Measurements from ENCODE around the gene PLEKHA4. TPM values are rescaled to one million over a fixed set of nuclear protein-coding genes. Genes with fewer than 3 reads are reported as not detected.
A peak's percentile ranks its signal among the peaks of the same experiment; 100 is the strongest.

PLEKHA4 gene
- total RNA-seq, 1 donor from 2014 or later = 8.1 TPM

DNA sequence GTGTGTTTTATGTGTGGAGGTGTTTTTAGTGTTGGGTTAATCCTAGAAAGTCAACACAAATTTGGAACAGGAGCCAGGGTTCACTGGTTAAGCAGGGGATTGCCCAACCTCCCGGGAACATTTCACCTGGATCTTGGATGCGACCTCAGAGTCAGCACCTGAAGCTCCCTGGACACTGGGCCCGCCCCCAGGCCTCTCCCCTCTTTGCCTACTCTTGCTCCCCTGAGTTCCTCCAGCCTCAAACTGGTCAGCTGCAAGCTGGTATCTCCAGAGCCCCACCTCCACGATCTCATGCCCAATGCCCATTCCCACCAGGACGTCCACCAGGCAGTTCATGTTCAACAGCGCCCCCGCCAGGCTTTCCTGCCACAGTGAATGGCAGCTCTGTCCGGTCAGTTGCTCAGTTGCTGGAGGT lies 41.8 kb downstream of the PLEKHA4 start:
- ATAC-seq = peak; percentile 23

DNA sequence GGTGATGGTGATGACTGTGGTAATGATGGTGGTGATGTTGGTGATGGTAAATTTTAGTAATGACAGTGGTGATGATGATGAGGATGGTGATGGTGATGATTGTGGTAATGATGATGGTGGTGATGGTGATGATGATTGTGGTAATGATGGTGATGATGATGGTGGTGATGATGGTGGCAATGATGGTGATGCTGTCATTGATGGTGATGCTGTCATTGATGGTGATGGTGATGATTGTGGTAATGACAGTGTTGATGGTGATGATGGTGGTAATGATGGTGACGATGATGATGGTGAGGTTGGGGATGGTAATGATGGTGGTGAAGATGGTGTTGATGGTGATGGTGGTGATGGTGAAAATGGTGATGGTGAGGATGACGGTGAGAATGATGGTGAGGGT lies 45.9 kb downstream of the PLEKHA4 start:
- ATAC-seq = no peak

DNA sequence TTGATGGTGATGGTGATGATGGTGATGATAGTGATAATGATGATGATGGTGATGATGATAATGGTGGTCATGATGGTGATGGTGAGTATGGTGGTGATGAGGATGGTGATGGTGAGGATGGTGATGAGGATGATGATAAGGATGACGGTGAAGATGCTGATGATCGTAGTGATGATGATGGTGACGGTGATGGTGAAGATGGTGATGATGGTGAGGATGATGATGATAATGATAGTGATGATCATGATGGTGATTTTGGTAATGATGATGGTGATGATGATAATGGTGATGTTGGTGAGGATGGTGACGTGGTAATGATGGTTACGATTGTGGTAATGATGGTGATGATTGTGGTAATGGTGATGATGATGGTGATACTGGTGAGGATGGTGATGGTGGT lies 46.8 kb downstream of the PLEKHA4 start:
- ATAC-seq = no peak

DNA sequence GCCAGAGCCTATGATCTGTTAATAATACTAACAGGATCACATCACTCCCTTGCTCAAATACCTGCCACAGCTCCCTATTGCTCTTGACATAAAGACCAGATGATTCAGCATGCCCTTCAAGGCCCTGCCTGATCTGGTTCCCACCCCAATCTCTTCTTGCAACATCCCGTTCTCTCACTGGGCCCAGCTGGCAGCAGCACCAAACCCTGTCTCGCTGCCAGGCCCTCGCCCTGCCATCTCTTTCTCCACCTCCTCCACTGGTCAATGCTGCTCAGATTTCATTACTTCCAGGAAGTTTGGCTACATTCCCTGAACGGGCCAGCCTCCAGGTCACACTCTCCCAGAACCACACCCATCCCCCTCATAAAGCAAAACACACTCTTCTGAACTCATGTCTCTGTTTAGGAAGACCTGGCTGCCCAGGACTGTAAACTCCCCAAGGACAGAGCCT lies 49.0 kb downstream of the PLEKHA4 start:
- ATAC-seq = peak; percentile 90

- ATAC-seq = no peak
Measured at GRCh38 chr19:48818234-48818820, 50.1 kb downstream of the PLEKHA4 start.

DNA sequence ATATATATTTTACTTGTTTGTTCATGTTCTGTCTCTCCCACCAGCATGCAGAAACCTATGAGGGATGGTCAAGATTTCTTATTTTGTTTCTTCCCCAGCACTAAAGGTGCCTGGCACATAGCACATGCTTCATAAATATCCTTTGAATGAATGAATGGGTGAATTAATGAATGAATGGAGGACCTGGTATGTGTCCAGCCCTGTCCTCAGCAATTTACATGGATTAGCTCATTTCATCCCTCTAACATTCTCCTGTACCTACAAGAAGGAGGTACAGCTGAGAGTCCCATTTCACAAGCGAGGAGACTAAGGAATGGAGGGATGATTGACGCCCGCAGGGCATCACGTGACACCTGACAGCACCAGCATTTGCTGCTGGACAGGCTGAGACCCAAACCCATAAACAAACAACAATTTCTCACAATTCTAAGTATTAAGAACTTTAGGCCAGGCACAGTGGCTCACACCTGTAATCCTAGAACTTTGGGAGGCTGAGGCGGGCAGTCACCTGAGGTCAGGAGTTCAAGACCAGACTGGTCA lies 50.8 kb downstream of the PLEKHA4 start:
- no peak for ATAC-seq

- no peak for ATAC-seq
Measured at GRCh38 chr19:48815870-48816501, 52.4 kb downstream of the PLEKHA4 start.

DNA sequence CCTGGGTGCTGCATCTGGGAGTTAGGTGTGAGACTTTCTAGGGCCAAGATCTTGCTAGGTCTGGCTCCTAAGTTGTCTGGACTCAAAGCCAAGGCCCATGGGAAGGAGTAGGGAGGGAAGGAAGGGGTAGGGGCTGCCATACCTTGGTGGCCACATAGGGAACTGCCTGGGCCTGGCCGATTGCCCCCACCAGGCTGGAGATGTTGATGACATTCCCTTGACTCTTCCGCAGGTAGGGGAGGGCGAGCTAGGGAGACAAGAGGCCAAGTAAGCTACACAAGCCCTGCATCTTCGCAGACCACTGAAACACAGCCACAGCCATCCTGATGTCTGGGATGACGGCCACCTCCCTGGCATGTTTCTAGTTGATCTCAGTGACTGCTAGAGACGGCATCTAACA lies 53.5 kb downstream of the PLEKHA4 start:
- no peak for ATAC-seq

DNA sequence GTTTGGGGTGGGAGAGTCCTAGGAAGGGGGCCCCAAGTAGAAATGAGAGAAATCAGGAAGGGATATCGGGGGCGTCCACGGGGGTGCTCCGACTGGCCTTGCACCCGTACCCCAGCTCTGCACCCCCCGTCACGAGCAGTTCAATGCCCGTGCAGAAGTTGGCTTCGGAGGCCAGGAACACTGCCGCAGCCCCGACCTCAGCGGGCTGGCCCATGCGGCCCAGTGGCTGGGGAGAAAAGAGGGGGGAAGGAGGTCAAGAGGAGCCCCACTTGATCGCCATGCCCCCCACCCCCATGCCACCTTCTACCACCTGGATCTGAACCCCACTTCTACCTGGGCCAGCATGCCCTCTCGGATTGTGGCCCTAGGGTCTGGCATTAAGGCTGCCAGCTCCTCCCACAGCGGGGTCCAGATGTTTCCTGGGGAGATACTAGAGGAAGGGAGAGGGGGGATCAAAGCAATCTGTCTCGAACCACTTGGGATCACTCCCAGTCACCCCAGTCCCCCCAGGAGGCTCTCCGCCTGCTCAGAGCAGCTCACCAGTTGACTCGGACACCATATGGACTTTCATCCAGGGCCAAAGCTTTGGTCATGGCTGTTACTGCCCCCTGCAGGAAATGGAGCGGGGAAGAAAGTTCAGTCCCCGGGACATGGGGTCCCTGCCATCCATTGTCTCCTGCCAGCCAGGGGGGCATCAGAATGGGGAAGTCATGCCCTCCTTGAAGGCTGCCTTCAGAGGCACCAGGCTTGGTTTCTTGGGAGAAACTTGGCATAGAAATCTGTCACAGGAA lies 55.1 kb downstream of the PLEKHA4 start:
- no peak for ATAC-seq

DNA sequence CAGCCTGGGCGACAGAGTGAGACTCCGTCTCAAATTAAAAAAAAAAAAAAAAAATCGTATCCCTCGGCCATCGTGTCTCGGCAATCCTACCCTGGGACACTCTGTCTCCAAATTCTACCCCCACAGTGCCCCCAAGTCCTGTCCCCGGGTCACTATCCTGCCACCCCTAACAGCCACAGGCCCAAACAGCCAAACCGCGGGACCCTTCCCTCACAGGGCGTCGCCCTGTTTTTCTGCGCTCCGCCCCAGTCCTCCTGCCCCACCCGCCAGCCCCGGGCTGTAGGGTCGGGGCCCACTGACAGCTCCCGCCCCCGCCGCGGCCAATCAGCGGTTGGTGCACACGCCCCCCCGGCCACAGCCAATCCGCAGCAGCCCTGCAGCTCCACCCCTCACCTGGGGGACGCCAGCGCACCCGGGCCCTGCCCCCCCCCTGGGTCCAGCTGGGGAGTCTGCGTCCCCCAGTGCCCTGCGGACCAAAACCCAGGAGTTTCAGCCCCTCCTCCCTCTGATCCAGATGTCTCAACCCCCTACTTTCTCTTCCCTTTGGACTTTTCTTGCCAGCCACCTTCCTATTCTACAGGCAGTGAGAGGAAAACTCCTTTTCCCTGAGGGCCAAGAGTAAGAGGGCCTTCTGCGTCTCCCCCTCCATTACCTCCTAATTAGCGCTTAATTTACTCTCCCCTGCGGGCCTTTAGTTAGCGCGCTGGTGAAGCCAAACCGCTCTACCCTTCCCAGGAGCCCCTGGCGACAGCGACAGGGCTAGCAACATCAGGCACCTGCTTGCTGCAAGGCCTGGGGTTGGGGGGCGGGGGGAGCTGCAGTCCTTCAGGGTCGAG lies 56.1 kb downstream of the PLEKHA4 start:
- ATAC-seq = peak; percentile 75

- no peak for ATAC-seq
Measured at GRCh38 chr19:48810151-48810550, 58.3 kb downstream of the PLEKHA4 start.

- no peak for ATAC-seq
Measured at GRCh38 chr19:48807590-48808308, 60.7 kb downstream of the PLEKHA4 start.

GRCh38 chr19:48806818-48807589 lies 61.4 kb downstream of the PLEKHA4 start:
- ATAC-seq = peak; percentile 49

DNA sequence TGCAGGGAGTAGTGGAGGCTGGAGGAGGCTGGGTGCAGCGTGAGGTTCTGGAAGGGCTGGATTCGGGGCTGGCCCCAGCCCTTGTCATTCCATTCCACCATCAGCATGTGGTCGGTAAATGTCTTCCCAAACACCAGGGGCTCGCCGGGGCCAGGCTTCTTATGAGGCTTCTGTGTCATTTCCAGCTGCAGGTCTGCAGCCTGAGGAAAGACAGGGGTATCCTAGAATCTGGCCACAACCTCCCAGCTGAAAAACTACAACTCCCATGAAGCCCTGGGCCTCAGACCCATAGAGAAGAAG lies 61.9 kb downstream of the PLEKHA4 start:
- ATAC-seq = no peak

GRCh38 chr19:48805452-48805851 lies 63.0 kb downstream of the PLEKHA4 start:
- ATAC-seq = no peak

DNA sequence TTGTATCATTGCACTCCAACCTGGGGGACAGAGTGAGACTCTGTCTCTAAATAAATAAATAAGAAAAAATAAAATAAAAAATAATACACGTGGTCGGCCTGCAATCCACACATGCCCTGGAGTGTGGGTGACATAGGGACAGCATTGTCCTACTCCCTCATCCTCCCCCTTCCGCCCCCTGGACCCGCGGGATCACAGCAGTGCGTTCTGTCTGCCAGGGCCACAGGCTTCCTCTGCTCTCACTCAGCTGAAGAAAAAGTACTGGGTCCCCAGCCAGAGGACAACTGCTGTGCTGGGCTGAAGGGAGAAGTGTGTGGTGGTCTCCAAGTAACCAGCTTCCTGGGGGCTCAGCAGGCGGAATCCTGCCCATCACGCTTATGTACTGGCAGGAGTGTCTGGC lies 63.9 kb downstream of the PLEKHA4 start:
- ATAC-seq = no peak

GRCh38 chr19:48802623-48803022 lies 65.8 kb downstream of the PLEKHA4 start:
- ATAC-seq = no peak

GRCh38 chr19:48799358-48800300 lies 68.8 kb downstream of the PLEKHA4 start:
- no peak for ATAC-seq

GRCh38 chr19:48798937-48799336 lies 69.5 kb downstream of the PLEKHA4 start:
- no peak for ATAC-seq

DNA sequence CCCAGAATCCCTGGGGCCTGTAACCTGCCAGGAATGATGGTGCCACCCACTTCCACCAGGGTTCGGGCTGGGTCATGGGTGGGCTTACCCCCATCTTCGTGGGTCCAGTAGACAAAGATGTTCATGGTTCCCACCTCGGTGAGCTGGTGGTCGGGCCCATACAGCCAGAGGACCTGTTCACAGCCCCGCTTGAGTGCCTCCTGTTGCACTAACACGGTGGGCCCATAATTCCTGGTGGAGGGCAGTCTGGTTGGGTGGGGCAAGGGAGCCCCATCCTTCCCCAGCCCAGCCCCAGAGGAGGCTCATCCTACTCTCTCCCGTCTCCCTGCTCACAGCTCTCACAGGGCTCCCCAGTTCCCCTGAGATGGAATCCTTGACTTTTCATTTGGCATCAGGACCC lies 71.3 kb downstream of the PLEKHA4 start:
- ATAC-seq = no peak
